K562 (cell line): ENCODE measurements around the gene PRDM11. TPM values are rescaled to one million over a fixed set of nuclear protein-coding genes. Genes with fewer than 3 reads are reported as not detected.
A peak's percentile ranks its signal among the peaks of the same experiment; 100 is the strongest.

Experiments
- ATAC-seq: fragments of 200-7000 bp; cut with Tn5 transposase; 3 replicates; pipeline ENCODE4 v1.9.1; 2020; ENCODE audit warnings: moderate library complexity
- BruUV-seq: library from RNA; stranded (reverse); fragments of 400-500 nt; replicated peaks from 2 replicates; lab custom pipeline; 2021; lab: Mats Ljungman, UMichigan
- CTCF ChIA-PET: fragments of 300-600 bp; formaldehyde crosslinking; extraction: SDS; loops from one replicate; lab custom pipeline; 2021; ENCODE audit warnings: low intra/inter-chr PET ratio; lab: Yijun Ruan, JAX
- POLR2A ChIA-PET: fragments of 300-600, 350-650 bp; sonication (Branson Sonifier 250); formaldehyde crosslinking; extraction: SDS; loops from one replicate; lab custom pipeline; 2021; ENCODE audit warnings: antibody characterized with exemption, inconsistent platforms; lab: Yijun Ruan, JAX
- DNase-seq, 4 experiments: peaks; one replicate each; pipeline versions ENCODE4 v3.0.0 to v3.0.0-alpha.2; 2011 to 2018; ENCODE audit warnings: low spot score in 3 of 4, mixed read lengths in 3 of 4; ENCODE audit errors: extremely low read depth in 1 of 4
- FAIRE-seq: peaks from 2 replicates; lab custom pipeline; 2011; peaks lifted over from hg19 to GRCh38; lab: Jason Lieb, UNC
- H2AFZ ChIP-seq: 2 replicates; pipeline ENCODE4 v1.6.0; 2011; ENCODE audit warnings: low read depth, low read length, control low read depth, inconsistent platforms
- H3K27ac ChIP-seq: fragments of 200-600 bp; 3 replicates; pipeline ENCODE4 v1.8.0; 2011; ENCODE audit warnings: low read depth, mild to moderate bottlenecking, control low read depth, inconsistent platforms, low read length, moderate library complexity, mixed read lengths; ENCODE audit errors: extremely low read depth
- H3K27me3 ChIP-seq, 2 experiments: fragments of 300-600 bp in 1 of 2; 2 replicates in 1 of 2; 3 replicates in 1 of 2; pipeline versions ENCODE4 v1.6.0 to v1.8.0; 2011; ENCODE audit warnings: inconsistent platforms in 2 of 2, low read length in 2 of 2, mild to moderate bottlenecking in 1 of 2, mixed read lengths in 1 of 2, moderate library complexity in 1 of 2; ENCODE audit not compliant: control insufficient read depth in 2 of 2, insufficient read depth in 2 of 2
- H3K36me3 ChIP-seq: fragments of 300-600 bp; 3 replicates; pipeline ENCODE4 v1.8.0; 2011; ENCODE audit warnings: mild to moderate bottlenecking, low read length, inconsistent platforms; ENCODE audit not compliant: control insufficient read depth, insufficient read depth
- H3K4me1 ChIP-seq, 2 experiments: fragments of 200-600 bp in 1 of 2; replicated peaks in 1 of 2; 2 replicates in 1 of 2; 3 replicates in 1 of 2; pipeline versions ENCODE4 v1.5.1 to v1.8.0; 2011; ENCODE audit warnings: inconsistent platforms in 2 of 2, low read length in 2 of 2, mild to moderate bottlenecking in 1 of 2, mixed read lengths in 1 of 2, moderate library complexity in 1 of 2; ENCODE audit not compliant: control insufficient read depth in 2 of 2, insufficient read depth in 2 of 2
- H3K4me2 ChIP-seq: 2 replicates; pipeline ENCODE4 v1.6.1; 2011; ENCODE audit warnings: low read length, control low read depth, inconsistent platforms, mixed read lengths; ENCODE audit not compliant: insufficient read depth
- H3K4me3 ChIP-seq: fragments of 200-600 bp; sonication (generic), shearing (Covaris generic); 2 replicates; pipeline ENCODE4 v1.5.1; 2016; ENCODE audit warnings: control low read depth, inconsistent platforms
- H3K79me2 ChIP-seq: fragments of 200-600 bp; 3 replicates; pipeline ENCODE4 v1.8.0; 2011; ENCODE audit warnings: low read length, inconsistent platforms; ENCODE audit not compliant: control insufficient read depth, insufficient read depth
- H3K9ac ChIP-seq, 2 experiments: 2 replicates each; pipeline versions ENCODE4 v1.6.0 to v1.6.1; 2011; ENCODE audit warnings: low read depth in 2 of 2, low read length in 2 of 2, control low read depth in 1 of 2, inconsistent platforms in 1 of 2, mild to moderate bottlenecking in 1 of 2, mixed read lengths in 1 of 2; ENCODE audit not compliant: insufficient read depth in 1 of 2
- H3K9me1 ChIP-seq: one replicate; pipeline ENCODE4 v1.6.0; 2011; ENCODE audit warnings: inconsistent platforms, mild to moderate bottlenecking, low read length, moderate library complexity; ENCODE audit not compliant: control insufficient read depth, insufficient read depth
- H3K9me3 ChIP-seq: replicated peaks from 2 replicates; pipeline ENCODE4 v1.5.1; 2011; ENCODE audit warnings: low read depth, low read length, inconsistent platforms; ENCODE audit not compliant: control insufficient read depth, insufficient read depth
- H4K20me1 ChIP-seq: replicated peaks from 2 replicates; pipeline ENCODE4 v1.6.1; 2011; ENCODE audit warnings: low read length, inconsistent platforms, mixed read lengths; ENCODE audit not compliant: control insufficient read depth, insufficient read depth
- BACH1 ChIP-seq: fragments of 200-800 bp; sonication (Bioruptor generic); IDR thresholded peaks from 2 replicates; pipeline ENCODE4 v1.6.1; 2016; ENCODE audit warnings: missing genetic modification characterization, missing compliant biosample characterization
- C11orf30 ChIP-seq: fragments of 450-650 bp; IDR thresholded peaks from 2 replicates; pipeline ENCODE4 v1.6.1; 2016; ENCODE audit warnings: low read depth, mild to moderate bottlenecking
- CEBPG ChIP-seq, 3 experiments: fragments of 200-800 bp in 1 of 3; sonication (Bioruptor generic) in 1 of 3; sonication (generic) in 1 of 3; formaldehyde crosslinking in 1 of 3; IDR thresholded peaks in 2 of 3; conservative IDR thresholded peaks in 1 of 3; 2 replicates each; pipeline versions ENCODE4 v1.6.1 to v1.8.0; 2016 to 2022; ENCODE audit warnings: missing compliant biosample characterization in 2 of 3, missing genetic modification characterization in 2 of 3, mild to moderate bottlenecking in 1 of 3, missing genetic modification reagents in 1 of 3
- EGR1 ChIP-seq: fragments of 450-650 bp; conservative IDR thresholded peaks from 2 replicates; pipeline ENCODE4 v1.6.1; 2017; ENCODE audit warnings: mild to moderate bottlenecking
- ELF1 ChIP-seq: fragments of 200-800 bp; sonication (Bioruptor generic); IDR thresholded peaks from 2 replicates; pipeline ENCODE4 v1.6.1; 2016; ENCODE audit warnings: missing genetic modification characterization, missing compliant biosample characterization
- NFE2L1 ChIP-seq: fragments of 450-650 bp; IDR thresholded peaks from 2 replicates; pipeline ENCODE4 v1.6.1; 2016; ENCODE audit warnings: missing genetic modification characterization, low read depth, mild to moderate bottlenecking, missing compliant biosample characterization, moderate library complexity, borderline replicate concordance
- PHF8 ChIP-seq: fragments of 200-600 bp; sonication (generic); IDR thresholded peaks from 2 replicates; pipeline ENCODE4 v1.6.1; 2012; ENCODE audit warnings: mixed run types, mild to moderate bottlenecking, inconsistent platforms, low read length, moderate library complexity, borderline replicate concordance
- PRPF4 ChIP-seq: fragments of 200-400 bp; formaldehyde crosslinking; IDR thresholded peaks from one replicate; pipeline ENCODE4 v1.6.1; 2017; ENCODE audit warnings: low read length, low read depth, mild to moderate bottlenecking; ENCODE audit not compliant: insufficient read depth, poor library complexity, severe bottlenecking
- RBM39 ChIP-seq: fragments of 200-400 bp; formaldehyde crosslinking; optimal IDR thresholded peaks from 2 replicates; pipeline ENCODE3; 2018; ENCODE audit warnings: low read depth, low read length
- TFAM ChIP-seq: fragments of 250-450 bp; sonication (Bioruptor Pico); conservative IDR thresholded peaks from 2 replicates; pipeline ENCODE4 v1.5.0; 2021; ENCODE audit warnings: mild to moderate bottlenecking, moderate library complexity
- ZNF316 ChIP-seq: fragments of 450-650 bp; IDR thresholded peaks from 2 replicates; pipeline ENCODE4 v1.6.1; 2016
- ZNF699 ChIP-seq: fragments of 250-450 bp; sonication (Bioruptor Pico); IDR thresholded peaks from 2 replicates; pipeline ENCODE4 v1.8.0; 2021; ENCODE audit warnings: mild to moderate bottlenecking, moderate library complexity; ENCODE audit not compliant: insufficient replicate concordance
- WGBS: fragments of 100-300 bp; shearing (Covaris generic); methylation state at CpG from one replicate; pipeline ENCODE4 v1.1.6; 2016; ENCODE audit warnings: low coverage, mixed read lengths; ENCODE audit not compliant: insufficient coverage; ENCODE audit errors: missing lambda C conversion rate; 5-methylcytosine and 5-hydroxymethylcytosine counted together
- in situ Hi-C: fragments of 300-500 bp; cut with MboI; formaldehyde crosslinking; loops from 4 replicates; pipeline ENCODE4 v1.15.0; 2018; ENCODE audit warnings: inconsistent platforms, mixed read lengths
- intact Hi-C: fragments of 100-400 bp; cut with micrococcal nuclease; formaldehyde crosslinking; loops from 2 replicates; pipeline ENCODE4 v1.14.2; 2022
- polyA plus RNA-seq, 8 experiments: library from polyadenylated mRNA; depleted of rRNA in 4 of 8; stranded (reverse) in 5 of 8; unstranded in 3 of 8; fragments of >200 nt; fragmentation: Nextera tagmentation in 2 of 8; fragmentation: Illumina TruSeq in 1 of 8; extraction: Ambion mirVana in 2 of 8; extraction: Trizol in 1 of 8; gene quantifications; 2 replicates each; pipeline versions ENCODE4 v1.2.1 to v1.2.3, GENCODE V29; 2011 to 2014; ENCODE audit warnings: inconsistent platforms in 1 of 8, missing spikeins in 1 of 8
- total RNA-seq, 7 experiments: library from RNA; depleted of rRNA in 6 of 7; stranded (reverse); fragments of >200 nt in 6 of 7; fragmentation: Illumina TruSeq in 2 of 7; extraction: Trizol in 2 of 7; gene quantifications; 2 replicates each; pipeline versions ENCODE4 v1.2.1 to v1.2.3, GENCODE V29; 2011 to 2021; ENCODE audit warnings: low replicate concordance in 1 of 7
- TF ChIP-seq, protein P1 (sequence below), 2 experiments: fragments of 450-650 bp in 1 of 2; sonication (generic) in 1 of 2; formaldehyde crosslinking; conservative IDR thresholded peaks; 2 replicates each; pipeline versions ENCODE4 v1.4.0 to v1.8.1; 2020 to 2022; ENCODE audit warnings: mild to moderate bottlenecking in 1 of 2, missing genetic modification reagents in 1 of 2
- TF ChIP-seq, protein P2 (sequence below), 2 experiments: fragments of 450-650 bp in 1 of 2; sonication (generic) in 1 of 2; formaldehyde crosslinking in 1 of 2; IDR thresholded peaks in 1 of 2; conservative IDR thresholded peaks in 1 of 2; 2 replicates each; pipeline versions ENCODE4 v1.6.1 to v1.8.1; 2016 to 2023; ENCODE audit warnings: mild to moderate bottlenecking in 2 of 2, moderate library complexity in 2 of 2, inconsistent platforms in 1 of 2, missing genetic modification reagents in 1 of 2
- TF ChIP-seq, protein P3 (sequence below): fragments of 450-650 bp; IDR thresholded peaks from 2 replicates; pipeline ENCODE4 v1.6.1; 2018; ENCODE audit not compliant: partially characterized antibody

The PRDM11 gene
- total and polyA plus RNA-seq, 9 of the 15 experiments (the other 6 are each of a cell fraction or from before 2014, with no cell fraction given), result 0.01 to 1.1 (median 0.29) TPM

DNA sequence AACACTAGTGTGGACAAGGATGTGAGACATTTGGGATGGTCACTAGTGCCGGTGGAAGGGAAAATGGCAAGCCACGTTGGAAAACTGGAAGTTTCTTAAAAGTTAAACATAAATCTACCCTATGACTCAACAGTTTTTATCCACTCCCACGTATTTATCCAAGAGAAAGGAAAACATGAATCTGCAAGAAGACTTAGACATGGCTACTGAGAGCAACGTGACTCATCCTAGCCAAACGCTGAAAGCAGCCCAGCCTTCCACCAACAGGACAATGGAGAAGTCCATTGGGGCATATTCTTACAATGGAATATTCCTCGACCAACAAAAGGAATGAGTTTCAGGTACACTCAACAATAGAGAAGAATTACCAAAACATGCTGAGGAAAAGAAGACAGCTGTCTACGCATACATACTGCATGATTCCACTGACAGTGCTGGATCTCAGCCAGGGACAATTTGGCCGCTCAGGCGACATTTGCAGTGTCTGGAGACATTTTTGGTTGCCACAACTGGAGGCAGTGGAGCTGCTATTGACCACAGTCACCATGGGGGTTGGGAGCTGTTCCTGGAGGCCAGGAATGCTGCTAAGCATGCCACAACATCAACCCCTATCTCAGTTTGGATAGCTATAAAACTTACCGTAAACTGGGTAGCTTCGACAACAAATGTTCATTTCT, 118.5 kb downstream of the PRDM11 start:
- POLR2A ChIA-PET, result no interaction called here
- ATAC-seq (no peak), FAIRE-seq (peak; percentile 51), DNase-seq (peak in 3 of 4 experiments; percentile 1 to 23 (median 19))
- CTCF ChIA-PET, result no interaction called here
- Histone ChIP-seq H3K4me3 (no peak overlapping the region), H4K20me1 (no peaks in the 10 kb centered on the region), H2AFZ (no peak overlapping the region), H3K27ac (no peak overlapping the region), H3K4me2 (no peak overlapping the region; the same call in 1 of the 2 replicates), H3K27me3 (peaks cover 0 to 6% of the 10 kb centered on the region in 2 experiments; a peak in 1 of 5 replicates), H3K9me1 (no peaks in the 10 kb centered on the region), H3K9me3 (no peaks in the 10 kb centered on the region), H3K4me1 (no peaks in the 10 kb centered on the region), H3K79me2 (no peaks in the 10 kb centered on the region), H3K9ac (no peak overlapping the region), H3K36me3 (no peaks in the 10 kb centered on the region)
- WGBS, result 4% methylated on average over 11 of the region's 11 CpGs
- intact Hi-C loops (no loop called here), in situ Hi-C loops (no loop called here)
- no TSS peak for BruUV-seq
- TF ChIP-seq CEBPG (CRISPR knock-in tag; IDR thresholded peaks at IDR 0.05) (no peak), CEBPG (tag; conservative IDR thresholded peaks at IDR 0.05 in 1 of 2, IDR thresholded peaks at IDR 0.05 in 1 of 2) (no peak), NFE2L1 (tag) (peak; percentile 41), ZNF316 (peak; percentile 30; the same call in 1 of the 2 replicates), BACH1 (tag) (peak; percentile 43; the same call in 1 of the 2 replicates), PRPF4 (no peak), RBM39 (no peak), PHF8 (no peak), ZNF699 (CRISPR knock-in tag) (no peak), EGR1 (0 out of 2 replicates have a peak, but pooled peaks have one; percentile 22), C11orf30 (peak; percentile 36; the same call in 1 of the 2 replicates), ELF1 (tag) (no peak), TFAM (CRISPR knock-in tag) (no peak)
- TF ChIP-seq, protein P1, sequence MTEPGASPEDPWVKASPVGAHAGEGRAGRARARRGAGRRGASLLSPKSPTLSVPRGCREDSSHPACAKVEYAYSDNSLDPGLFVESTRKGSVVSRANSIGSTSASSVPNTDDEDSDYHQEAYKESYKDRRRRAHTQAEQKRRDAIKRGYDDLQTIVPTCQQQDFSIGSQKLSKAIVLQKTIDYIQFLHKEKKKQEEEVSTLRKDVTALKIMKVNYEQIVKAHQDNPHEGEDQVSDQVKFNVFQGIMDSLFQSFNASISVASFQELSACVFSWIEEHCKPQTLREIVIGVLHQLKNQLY (CRISPR knock-in tag; conservative IDR thresholded peaks at IDR 0.05), result no peak
- TF ChIP-seq, protein P2, sequence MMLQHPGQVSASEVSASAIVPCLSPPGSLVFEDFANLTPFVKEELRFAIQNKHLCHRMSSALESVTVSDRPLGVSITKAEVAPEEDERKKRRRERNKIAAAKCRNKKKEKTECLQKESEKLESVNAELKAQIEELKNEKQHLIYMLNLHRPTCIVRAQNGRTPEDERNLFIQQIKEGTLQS (IDR thresholded peaks at IDR 0.05), result peak; percentile 33; the same call in 1 of the 2 replicates
- TF ChIP-seq, protein P2 (CRISPR knock-in tag; conservative IDR thresholded peaks at IDR 0.05), result no peak
- TF ChIP-seq, protein P3, sequence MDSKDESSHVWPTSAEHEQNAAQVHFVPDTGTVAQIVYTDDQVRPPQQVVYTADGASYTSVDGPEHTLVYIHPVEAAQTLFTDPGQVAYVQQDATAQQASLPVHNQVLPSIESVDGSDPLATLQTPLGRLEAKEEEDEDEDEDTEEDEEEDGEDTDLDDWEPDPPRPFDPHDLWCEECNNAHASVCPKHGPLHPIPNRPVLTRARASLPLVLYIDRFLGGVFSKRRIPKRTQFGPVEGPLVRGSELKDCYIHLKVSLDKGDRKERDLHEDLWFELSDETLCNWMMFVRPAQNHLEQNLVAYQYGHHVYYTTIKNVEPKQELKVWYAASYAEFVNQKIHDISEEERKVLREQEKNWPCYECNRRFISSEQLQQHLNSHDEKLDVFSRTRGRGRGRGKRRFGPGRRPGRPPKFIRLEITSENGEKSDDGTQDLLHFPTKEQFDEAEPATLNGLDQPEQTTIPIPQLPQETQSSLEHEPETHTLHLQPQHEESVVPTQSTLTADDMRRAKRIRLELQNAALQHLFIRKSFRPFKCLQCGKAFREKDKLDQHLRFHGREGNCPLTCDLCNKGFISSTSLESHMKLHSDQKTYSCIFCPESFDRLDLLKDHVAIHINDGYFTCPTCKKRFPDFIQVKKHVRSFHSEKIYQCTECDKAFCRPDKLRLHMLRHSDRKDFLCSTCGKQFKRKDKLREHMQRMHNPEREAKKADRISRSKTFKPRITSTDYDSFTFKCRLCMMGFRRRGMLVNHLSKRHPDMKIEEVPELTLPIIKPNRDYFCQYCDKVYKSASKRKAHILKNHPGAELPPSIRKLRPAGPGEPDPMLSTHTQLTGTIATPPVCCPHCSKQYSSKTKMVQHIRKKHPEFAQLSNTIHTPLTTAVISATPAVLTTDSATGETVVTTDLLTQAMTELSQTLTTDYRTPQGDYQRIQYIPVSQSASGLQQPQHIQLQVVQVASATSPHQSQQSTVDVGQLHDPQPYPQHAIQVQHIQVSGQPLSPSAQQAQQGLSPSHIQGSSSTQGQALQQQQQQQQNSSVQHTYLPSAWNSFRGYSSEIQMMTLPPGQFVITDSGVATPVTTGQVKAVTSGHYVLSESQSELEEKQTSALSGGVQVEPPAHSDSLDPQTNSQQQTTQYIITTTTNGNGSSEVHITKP, result peak; percentile 24
